ENCODE data around the gene SLC39A8. TPM values are rescaled to one million over a fixed set of nuclear protein-coding genes. Genes with fewer than 3 reads are reported as not detected.

SLC39A8 gene
- total RNA-seq, 1 donor from 2014 or later, result 7.4 TPM

DNA sequence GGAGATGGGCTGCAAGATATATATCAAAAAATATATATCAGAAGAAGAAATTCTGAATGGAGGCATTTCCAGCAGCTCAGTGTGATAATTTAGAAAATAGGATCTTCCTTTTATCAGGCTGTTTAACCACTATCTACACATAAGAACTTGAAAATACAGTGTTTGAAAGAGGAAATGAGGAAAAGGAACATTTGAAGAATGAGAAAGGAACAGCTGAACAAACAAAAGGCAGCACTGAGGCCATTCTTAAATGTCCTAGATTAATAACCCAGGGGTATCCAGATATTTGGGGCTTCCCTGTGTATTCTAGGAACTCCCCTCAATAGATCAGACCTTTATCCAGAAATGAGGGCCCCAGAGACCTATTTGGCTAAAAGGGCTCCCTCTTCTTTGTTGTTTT lies 4.1 kb downstream of the SLC39A8 start:
- peak; percentile 23 for DNase-seq (ENCODE audit: low read depth)

DNA sequence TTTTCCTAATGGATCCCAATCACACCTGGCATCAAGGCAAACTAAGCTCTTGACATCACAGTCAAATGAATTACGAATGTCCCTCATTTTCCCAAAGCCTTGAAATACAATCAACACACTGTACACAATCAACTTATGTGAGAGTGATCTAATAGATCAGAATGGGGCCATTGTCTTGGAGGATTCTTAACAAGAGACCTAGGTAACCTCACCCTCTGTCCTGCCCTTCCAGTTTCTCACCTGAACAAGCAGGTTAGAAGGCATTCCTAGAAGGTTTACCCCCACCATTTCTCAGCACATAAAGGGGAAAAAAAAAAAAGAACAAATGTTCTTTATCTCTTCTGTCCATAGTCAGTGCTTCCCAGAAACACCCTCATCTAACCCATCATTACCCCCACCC lies 6.3 kb downstream of the SLC39A8 start:
- DNase-seq (ENCODE audit: low read depth), result no peak

DNA sequence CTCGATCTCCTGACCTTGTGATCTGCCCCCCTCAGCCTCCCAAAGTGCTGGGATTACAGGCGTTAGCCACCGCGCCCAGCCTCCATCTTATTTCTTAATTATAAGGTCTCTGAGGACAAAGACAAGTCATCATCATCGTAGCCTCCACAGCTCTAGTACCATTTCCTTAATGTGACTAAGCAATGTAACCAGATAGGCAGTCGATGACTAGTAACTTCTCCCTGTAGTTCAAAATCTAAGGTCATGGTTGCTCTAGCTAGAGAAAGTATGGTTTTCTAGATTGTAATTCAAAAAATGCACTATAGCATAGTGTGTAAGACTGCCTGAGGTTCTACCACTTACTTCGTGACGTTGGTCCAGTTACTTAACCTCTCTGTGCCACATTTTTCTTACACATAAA lies 6.9 kb downstream of the SLC39A8 start:
- no peak for DNase-seq (ENCODE audit: low read depth)

DNA sequence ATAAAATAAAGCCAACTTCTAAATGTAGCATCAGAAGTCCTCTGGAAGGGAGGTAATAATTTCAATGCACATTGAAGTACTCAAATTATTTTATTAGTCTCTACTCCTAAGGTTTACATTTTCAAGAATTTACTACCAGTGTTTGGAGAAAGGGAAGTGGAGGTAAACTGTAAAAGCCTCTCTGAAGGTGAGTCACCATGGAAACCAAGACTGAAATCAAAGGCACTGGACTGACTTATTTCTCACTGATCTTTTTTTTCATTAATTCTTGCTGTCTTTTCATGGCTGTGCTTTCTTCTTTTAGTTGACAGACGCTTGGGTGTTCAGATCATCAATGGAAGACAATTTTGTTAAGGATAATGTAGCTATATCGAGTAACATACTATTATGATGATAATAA lies 9.7 kb downstream of the SLC39A8 start:
- no peak for DNase-seq (ENCODE audit: low read depth)

DNA sequence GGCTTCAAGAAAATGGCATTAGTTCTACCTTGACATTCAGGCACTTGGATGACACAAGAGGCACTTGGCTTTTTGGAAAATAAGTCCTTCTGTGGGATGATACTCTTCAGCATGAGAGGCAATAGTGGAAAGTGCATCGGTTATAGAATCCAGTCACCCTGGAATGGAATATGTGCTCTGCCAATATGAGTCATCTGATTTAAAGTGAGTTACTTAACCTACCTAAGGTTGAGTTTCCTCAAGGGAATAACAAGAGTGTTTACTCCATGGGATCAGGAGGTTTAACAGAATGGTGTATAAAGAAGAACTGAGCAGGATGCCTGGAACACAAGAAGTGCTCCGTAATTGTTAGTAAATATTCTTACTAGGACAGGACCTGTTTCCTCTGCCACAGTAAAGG lies 10.7 kb downstream of the SLC39A8 start:
- DNase-seq (ENCODE audit: low read depth), result no peak

DNA sequence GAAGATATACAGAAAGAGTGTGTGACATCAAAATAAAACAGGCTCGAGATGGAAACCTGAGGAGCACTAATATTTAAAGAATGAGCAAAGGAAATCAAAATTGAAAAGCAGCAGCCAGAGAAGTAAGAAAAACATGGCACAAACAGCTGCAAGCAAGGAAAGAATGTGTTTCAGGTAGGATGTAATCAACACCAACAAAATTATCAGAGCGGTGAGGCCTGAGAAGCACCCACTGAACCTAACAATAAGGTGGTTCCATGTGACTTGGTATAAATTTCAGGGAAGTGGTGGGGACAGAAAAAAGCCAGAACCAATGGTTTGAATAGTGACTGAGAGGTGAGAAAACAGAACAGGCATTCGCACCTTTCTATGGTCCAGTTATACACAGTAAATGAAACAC lies 11.5 kb downstream of the SLC39A8 start:
- DNase-seq (ENCODE audit: low read depth), result no peak

DNA sequence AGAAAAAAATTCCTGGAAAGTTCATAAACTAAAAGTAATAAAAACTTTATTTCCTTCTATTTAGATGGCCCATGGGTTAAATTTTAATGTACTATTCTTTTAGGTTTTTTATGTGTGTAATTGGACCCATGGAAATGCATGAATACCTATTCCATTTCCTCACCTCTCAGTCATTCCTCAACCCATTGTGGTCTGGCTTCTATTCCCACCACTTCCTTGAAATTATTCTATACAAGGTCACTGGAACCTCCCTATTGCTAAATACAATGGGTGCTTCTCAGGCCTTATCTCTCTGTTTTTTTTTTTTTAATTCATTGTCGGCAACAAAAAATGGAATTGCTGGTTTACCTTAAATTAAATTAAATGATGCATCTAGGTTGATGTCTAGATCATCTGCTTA lies 17.2 kb downstream of the SLC39A8 start:
- DNase-seq (ENCODE audit: low read depth), result no peak

DNA sequence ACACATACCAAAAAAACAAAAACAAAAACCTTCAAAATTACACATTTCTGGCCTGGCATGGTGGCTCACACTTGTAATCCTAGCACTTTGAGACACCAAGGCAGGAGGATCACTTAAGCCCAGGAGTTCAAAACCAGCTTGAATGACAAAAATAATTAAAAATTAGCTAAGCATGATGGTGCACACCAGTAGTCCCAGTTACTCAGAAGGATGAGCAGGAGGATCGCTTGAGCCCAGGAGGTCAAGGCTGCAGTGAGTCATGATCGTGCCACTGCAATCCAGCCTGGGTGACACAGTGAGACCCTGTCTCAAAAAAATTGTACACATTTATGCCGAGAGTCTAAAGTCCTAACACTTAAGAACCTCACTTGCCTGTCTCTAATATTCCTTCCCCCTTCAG lies 18.3 kb downstream of the SLC39A8 start:
- DNase-seq (ENCODE audit: low read depth), result no peak

DNA sequence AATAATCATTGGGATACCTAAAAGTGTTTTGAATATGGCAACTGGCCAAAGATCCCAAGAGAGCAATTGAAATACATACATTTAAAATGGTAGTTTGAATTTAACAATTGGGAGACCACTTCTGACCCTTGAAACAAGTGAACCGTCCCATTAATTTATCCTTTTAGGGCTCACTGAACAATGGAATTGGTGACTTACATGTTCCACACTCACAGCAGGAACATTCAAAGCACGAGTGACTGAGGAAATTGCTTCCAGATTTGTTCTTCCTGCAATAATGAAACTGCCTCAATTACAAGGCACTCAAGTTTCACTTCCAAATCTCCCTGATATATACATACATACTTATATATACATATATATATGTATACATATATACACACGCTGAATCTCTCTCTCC lies 20.6 kb downstream of the SLC39A8 start:
- DNase-seq (ENCODE audit: low read depth), result no peak

DNA sequence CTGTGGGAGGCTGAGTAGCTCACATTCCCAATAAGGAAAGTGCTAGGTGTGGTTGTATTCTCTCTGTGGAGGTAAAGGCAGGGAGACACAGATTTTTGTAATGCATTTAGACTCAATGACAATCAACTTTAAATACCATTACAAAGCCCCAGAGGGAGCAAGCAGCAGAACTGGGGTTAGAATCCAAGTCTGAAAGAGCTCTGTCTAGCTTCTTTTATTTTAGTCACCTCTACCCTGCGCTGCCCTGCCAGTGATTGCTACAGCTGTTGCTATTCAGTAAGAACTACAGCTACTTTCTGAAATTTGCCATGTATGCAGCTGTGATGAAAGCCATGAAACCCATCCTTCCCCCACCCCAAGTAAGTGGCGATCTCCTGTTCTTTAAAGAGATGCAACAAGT lies 22.5 kb downstream of the SLC39A8 start:
- DNase-seq (ENCODE audit: low read depth), result peak; percentile 14

DNA sequence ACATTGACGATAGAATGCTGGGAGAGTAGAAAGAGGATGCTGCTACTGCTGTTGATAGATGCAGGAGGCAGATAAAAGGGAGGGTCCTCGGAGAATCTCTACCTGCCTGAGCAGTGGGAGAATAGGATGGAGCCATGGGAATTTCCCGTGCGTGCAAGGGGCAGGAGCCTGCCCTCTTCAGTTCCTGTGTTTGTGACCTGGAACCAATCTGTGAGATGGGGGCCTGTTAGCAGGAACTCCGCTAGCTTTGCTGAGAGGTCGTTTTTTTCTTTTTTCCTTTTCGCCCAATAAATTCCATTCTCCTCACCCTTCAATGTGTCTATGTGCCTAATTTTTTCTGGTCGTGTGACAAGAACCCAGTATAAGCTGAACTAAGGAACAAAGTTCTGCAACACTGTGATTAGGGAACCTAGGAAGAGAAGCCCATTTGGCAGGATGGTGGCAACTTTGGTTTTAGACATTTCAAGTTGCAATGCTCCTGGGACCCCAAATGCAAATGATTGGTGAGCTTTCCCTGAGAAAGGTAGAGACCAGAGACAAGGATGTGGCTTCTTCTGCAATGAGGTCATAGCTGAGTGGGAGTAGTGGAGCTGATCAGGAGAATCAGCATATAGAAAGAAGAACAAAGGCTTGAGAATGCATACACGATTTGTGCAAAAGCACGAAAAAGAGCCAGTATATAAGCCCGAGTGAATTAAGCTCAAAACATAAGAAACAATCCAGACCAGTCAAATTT lies 23.9 kb downstream of the SLC39A8 start:
- no peak for DNase-seq (ENCODE audit: low read depth)

DNA sequence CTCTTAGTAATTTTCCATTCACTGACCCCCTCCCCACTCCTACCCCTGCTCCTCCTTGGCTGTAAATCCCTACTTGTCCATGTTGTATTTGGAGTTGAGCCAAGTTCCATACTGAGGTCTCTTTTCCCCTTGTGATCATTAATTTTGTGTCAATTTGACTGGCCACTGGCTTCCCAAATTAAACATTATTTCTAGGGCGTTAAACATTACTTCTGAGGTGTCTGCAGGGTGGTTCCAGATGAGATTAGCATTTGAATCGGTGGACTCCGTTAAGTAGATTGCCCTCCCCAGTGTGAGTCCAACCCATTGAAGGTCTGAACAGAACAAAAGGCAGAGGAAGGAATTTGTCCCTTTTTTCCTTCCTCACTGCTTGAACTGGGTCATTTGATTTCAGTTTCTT lies 25.7 kb downstream of the SLC39A8 start:
- no peak for DNase-seq (ENCODE audit: low read depth)

DNA sequence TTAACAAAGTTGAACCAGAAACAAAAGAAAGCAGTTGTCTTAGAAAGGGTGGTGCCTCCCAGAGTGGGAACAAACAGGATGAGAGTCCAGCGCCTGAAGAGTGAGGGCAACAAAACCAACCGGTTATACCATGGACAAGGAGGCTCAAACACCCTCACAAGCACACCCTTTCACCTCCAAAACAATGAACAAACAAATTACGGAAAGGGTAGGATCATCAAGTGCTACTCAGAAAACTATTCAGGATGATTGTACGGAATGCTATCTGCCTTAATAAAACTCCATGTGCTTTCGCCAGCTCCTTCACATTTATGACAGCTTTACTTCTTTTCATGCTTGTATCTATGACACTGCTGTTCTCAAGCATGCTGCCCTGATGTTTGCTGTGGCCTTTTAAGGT lies 26.8 kb downstream of the SLC39A8 start:
- DNase-seq (ENCODE audit: low read depth), result no peak

DNA sequence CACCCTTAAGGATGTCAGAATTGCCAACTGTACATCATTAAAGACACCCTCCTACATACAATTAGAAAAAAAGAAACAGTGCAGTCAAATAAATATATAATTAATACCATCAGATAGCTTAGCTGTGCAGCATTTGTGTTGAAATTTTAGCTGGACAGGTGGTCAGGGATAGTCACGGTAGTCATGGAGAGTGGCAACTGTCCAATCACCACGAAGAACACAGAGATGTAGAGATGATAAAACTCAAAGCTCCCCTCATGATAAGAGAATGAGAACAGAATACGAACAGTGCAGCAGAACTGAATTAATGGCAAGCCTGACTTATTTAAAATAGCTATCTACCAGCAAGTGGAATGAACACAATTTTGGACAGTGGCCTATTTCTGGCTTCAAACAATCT lies 27.2 kb downstream of the SLC39A8 start:
- peak; percentile 56 for DNase-seq (ENCODE audit: low read depth)

DNA sequence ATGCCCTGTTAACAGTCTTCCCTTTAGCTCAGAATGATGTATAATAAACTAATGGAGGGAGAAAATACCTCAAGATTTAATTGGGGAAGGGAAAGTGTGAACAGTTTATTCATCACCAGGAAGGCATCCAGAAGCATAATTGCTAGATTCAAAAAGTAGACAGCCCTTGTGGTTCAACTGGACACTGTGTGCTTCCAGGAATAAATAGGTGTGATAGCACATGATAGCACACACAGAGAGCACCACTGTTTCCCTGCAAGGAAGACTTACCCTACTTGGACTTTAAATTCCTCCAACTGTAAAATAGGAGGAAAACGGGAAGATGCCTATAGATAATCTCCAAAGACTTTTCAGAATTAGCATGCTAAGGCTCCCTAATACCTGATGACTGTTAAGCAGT lies 27.8 kb downstream of the SLC39A8 start:
- DNase-seq (ENCODE audit: low read depth), result no peak

DNA sequence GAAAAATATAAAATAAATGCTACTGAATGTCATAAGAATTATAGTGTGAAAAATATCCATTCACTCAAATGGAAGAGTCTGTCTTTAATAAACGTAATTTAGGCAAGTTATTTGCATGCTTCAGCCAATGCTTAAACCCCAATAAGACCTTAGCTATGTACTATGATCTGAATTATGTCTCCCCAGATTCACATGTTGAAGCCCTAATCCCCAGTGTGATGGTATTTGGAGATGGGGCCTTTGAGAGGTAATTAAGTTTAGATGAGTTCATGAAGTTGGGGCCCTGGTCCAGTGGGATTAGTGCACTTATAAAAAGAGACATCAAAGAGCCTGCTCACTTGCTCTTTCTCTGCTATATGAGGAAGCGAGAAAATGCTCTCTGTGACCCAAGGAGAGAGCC lies 28.7 kb downstream of the SLC39A8 start:
- no peak for DNase-seq (ENCODE audit: low read depth)

DNA sequence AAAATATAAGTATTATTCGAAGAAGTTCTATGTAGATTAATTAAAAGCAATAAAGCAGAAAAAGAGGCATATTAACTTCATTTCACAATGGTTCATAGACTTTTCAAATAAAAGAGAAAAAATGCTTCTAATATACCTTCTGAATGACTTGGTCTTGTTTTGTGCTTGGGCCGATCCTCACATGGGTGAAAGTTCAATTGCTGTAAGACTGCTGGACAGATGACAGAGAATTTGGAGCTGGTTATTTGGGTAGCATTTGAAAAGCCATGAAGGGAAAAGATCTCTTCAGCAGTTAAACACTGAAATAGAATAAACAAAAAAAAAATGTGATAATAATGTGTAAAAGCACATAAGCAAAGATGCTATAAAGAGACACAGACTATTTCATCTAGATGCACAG lies 29.8 kb downstream of the SLC39A8 start:
- DNase-seq (ENCODE audit: low read depth), result no peak

DNA sequence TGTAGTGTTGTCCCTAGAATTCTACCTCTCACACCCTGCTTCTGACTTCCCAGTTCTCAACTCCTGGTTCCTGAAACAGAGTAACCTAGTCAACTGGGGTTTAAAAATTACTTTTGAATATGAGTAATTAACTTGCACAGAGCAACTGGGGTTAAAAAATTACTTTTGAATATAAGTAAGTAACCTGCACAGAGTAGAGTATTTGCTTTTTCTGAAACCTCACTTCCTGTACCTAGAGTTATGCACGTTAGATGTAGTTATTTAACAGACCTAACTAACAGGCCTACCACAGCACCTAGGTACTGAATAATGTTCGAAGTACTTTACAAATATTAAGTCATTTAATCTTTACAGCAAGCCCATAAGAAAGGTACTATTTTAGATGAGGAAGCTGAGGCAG lies 32.9 kb downstream of the SLC39A8 start:
- no peak for DNase-seq (ENCODE audit: low read depth)

DNA sequence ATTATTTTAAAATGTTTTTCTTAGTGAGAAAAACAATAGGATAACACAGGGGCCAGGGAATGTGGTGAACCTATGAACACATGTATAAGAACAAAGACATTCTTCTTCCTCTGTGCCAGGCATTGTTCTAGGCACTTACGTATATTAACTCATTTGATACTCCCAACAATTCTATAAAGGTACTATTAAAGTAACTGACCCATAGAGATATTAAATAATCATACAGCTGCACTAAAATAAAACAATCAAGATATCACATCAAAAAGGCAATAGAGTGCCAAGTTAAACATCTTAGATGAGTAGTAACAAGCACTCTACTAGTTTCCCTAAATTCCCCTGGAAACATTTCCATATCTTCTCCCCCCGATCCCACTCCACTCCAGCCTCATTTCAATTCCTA lies 33.4 kb downstream of the SLC39A8 start:
- DNase-seq (ENCODE audit: low read depth), result no peak

DNA sequence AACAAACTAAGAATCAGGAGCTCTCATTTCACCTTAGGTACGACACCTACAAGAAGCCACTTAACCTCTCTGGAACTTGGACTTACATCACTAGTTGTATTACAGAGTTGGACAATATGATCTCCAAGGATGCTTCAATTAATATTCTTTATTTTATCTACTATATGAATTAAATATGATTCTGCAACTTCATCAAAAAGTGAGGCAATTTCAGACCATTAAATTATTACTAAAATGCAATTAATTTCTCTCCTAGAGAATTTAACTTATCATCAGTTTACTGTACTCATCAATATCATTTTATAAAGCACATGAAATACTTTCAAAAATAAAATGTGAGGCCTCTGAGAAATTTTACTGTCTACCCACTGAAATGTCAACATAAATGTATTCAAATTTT lies 33.9 kb downstream of the SLC39A8 start:
- DNase-seq (ENCODE audit: low read depth), result no peak

DNA sequence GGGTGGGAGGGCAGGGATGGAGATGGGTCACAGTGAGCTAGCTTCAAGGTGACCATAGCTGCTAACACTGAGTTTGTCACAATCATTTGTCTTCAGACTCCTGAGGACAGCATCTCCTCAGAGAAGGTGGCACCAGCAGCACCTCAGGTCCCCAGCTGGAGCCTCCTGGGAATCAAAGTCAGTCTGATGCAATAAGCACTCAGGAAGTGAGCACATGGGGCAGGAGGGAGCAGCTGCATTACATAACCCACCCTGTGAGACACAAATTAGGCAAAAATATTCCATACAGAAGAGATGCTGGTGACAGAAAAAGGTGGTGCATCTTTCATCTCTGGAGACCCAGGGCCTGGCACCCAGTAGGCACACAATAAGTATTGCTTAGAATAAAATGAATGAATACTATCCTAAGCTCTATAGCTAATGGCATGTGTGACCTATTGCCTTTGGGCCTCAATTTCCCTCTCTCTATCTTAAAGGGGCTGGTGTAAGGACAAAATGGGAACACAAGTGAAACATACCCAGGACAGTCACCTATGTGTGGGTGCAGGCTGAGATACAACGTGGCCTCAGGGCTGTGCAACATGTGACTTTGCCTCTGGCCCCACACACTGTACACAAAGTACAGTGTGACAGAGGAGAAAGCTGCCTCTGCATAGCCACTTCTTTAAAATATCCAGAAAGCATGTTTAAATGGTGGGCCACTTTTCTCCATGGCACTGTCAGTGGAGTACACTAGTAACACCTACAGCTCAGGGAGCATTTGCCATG lies 37.1 kb downstream of the SLC39A8 start:
- no peak for DNase-seq (ENCODE audit: low read depth)

DNA sequence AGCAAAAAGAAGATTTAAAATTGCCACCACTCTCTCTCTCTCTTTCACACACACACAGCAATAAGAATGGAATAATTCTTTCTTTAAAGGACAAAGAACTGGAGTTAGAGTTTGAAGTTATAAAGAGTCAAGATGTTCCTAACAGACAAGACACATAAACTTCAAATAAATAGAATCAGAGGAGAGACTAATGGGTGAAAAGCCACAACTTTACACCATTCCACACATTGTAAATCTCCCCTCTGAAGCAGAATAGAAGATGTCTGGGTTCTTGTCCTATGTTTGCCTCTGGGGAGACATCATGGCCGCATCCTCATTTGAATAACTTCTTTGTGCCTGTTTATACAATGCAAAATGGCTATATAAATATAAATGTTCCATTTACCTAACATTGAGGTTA lies 39.6 kb downstream of the SLC39A8 start:
- no peak for DNase-seq (ENCODE audit: low read depth)

DNA sequence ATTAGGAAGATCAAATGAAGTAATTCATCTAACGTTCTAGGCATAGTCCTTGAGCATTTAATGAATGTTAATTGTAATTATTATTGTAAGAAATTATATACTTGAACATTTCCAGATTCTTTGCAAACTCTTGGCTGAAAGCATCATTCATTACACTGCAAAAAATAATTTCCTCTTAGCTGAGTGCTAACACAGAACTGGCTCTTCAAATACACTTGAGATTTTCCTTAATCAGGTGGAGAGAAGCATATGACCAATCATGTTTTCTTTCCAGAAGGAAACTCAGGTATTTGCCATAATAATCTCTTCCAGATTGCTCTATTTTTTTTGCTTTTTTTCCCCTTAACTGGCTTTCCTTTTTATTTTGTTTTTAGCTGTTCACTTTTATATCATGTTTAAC lies 42.5 kb downstream of the SLC39A8 start:
- DNase-seq (ENCODE audit: low read depth), result no peak

Data from myocyte (in vitro differentiated cells).